ENCODE results near the gene HEXD. TPM values are rescaled to one million over a fixed set of nuclear protein-coding genes. Genes with fewer than 3 reads are reported as not detected.

HEXD gene
- polyA plus RNA-seq, 3 donors = 8.9 to 61.5 (median 12.7) TPM

DNA sequence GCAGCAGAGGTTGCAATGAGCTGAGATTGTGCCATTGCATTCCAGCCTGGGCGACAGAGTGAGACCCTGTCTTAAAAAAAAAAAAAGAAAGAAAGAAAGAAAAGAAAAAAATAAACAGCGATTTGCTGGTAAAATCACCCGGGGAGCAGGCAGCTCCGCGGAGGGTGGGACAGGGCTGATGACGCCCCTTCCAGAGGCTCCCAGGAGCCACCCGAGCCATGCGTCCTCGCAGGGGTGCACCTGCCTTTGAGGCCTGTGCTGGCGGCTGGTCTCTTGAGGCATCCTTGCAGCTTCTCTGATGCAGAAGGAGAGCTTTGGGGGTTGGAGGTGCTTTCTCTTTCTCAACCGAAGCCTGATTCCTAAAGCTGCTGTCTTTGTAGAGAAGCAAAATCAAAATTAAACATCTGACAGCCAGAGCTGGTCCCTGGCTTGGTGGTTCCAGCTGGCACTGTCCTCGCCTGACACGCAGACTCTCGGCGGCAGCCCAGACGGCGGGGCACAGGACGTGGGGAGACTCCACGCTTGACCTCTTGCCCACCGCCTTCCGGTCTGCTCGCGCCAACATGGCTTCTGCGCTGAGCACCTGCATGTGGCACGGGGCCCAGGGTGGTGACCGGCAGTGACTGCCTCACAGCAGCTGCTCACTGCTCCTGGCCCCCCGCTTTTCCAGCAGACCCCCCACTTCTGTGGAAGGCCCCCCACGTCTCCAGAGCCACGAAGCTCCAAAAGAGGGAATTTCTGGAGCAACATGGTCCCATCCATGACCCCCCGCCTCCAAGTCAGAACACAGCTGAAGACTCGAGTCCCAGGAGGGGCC is 40.0 kb upstream of the HEXD start:
- Mint-ChIP-seq H3K4me3 (peak overlapping the region in 1 of 2 donors; percentile 51), H3K4me1 (no peaks in the 10 kb centered on the region), H3K27me3 (ENCODE audit: low read depth in 3 of 3) (peaks cover 45 to 75% (median 52%) of the 10 kb centered on the region in 3 donors), H3K27ac (no peak overlapping the region), H3K9me3 (peaks cover 0 to 9% (median 0%) of the 10 kb centered on the region in 7 donors), H3K36me3 (no peaks in the 10 kb centered on the region)
- no peak overlapping the region for H3K4me3 ChIP-seq (replicated peaks in 1 of 3; ENCODE audit: low read depth in 2 of 3, low read length in 3 of 3)
- 88% methylated on average over 21 of the region's 31 CpGs for WGBS (ENCODE audit: insufficient coverage)
- intact Hi-C loops (cut with micrococcal nuclease) = no loop called here
- no peaks in the 10 kb centered on the region for H3K79me2 ChIP-seq (ENCODE audit: insufficient read depth, low read length)
- H3K27me3 ChIP-seq (ENCODE audit: control insufficient read depth in 2 of 2, insufficient read depth in 2 of 2, low read length in 2 of 2) = peaks cover 0 to 32% of the 10 kb centered on the region in 2 donors
- H3K9ac ChIP-seq (ENCODE audit: insufficient read depth, low read length, poor library complexity, severe bottlenecking) = no peak overlapping the region
- no peaks in the 10 kb centered on the region for H4K20me1 ChIP-seq (ENCODE audit: insufficient read depth, low read length)
- H2AFZ ChIP-seq (ENCODE audit: insufficient read depth, low read depth, low read length, poor library complexity, severe bottlenecking) = no peak overlapping the region
- no peaks in the 10 kb centered on the region for H3K9me3 ChIP-seq (replicated peaks in 1 of 2; ENCODE audit: control insufficient read depth in 1 of 2, insufficient read depth in 1 of 2, low read length in 2 of 2)
- no peak for DNase-seq
- no peak overlapping the region for H3K4me2 ChIP-seq (replicated peaks; ENCODE audit: extremely low read depth, low read length, poor library complexity, severe bottlenecking)
- no peaks in the 10 kb centered on the region for H3K4me1 ChIP-seq (ENCODE audit: control insufficient read depth in 1 of 2, insufficient read depth in 2 of 2, low read length in 2 of 2)
- no peaks in the 10 kb centered on the region for H3K36me3 ChIP-seq (replicated peaks in 1 of 2; ENCODE audit: control insufficient read depth in 1 of 2, insufficient read depth in 2 of 2, low read length in 2 of 2)
- TF ChIP-seq, protein P1, sequence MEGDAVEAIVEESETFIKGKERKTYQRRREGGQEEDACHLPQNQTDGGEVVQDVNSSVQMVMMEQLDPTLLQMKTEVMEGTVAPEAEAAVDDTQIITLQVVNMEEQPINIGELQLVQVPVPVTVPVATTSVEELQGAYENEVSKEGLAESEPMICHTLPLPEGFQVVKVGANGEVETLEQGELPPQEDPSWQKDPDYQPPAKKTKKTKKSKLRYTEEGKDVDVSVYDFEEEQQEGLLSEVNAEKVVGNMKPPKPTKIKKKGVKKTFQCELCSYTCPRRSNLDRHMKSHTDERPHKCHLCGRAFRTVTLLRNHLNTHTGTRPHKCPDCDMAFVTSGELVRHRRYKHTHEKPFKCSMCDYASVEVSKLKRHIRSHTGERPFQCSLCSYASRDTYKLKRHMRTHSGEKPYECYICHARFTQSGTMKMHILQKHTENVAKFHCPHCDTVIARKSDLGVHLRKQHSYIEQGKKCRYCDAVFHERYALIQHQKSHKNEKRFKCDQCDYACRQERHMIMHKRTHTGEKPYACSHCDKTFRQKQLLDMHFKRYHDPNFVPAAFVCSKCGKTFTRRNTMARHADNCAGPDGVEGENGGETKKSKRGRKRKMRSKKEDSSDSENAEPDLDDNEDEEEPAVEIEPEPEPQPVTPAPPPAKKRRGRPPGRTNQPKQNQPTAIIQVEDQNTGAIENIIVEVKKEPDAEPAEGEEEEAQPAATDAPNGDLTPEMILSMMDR (IDR thresholded peaks at IDR 0.05) = no peak
- no peak overlapping the region for H3K27ac ChIP-seq (ENCODE audit: low read depth in 1 of 2, low read length in 2 of 2)

DNA sequence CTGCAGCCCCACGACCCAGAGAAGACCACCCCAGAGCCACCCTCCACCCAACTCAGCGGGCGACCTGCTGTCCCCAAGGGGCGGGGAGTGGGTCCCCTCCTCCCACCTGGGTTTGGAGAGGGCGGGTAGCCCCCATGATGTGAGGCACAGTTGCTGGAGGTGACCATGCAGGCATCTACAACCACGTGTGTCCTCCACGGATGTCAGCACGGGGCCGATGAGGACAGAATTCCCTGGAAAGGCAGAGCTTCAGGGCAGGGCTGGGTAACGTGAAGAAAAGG is 39.5 kb upstream of the HEXD start:
- Histone ChIP-seq H2AFZ (ENCODE audit: insufficient read depth, low read depth, low read length, poor library complexity, severe bottlenecking) (no peak overlapping the region), H3K27me3 (ENCODE audit: control insufficient read depth in 2 of 2, insufficient read depth in 2 of 2, low read length in 2 of 2) (peaks cover 0 to 29% of the 10 kb centered on the region in 2 donors), H3K4me1 (ENCODE audit: control insufficient read depth in 1 of 2, insufficient read depth in 2 of 2, low read length in 2 of 2) (no peaks in the 10 kb centered on the region), H3K4me3 (replicated peaks in 1 of 3; ENCODE audit: low read depth in 2 of 3, low read length in 3 of 3) (no peak overlapping the region), H3K27ac (ENCODE audit: low read depth in 1 of 2, low read length in 2 of 2) (no peak overlapping the region), H4K20me1 (ENCODE audit: insufficient read depth, low read length) (no peaks in the 10 kb centered on the region), H3K36me3 (replicated peaks in 1 of 2; ENCODE audit: control insufficient read depth in 1 of 2, insufficient read depth in 2 of 2, low read length in 2 of 2) (no peaks in the 10 kb centered on the region), H3K9me3 (replicated peaks in 1 of 2; ENCODE audit: control insufficient read depth in 1 of 2, insufficient read depth in 1 of 2, low read length in 2 of 2) (no peaks in the 10 kb centered on the region), H3K4me2 (replicated peaks; ENCODE audit: extremely low read depth, low read length, poor library complexity, severe bottlenecking) (no peak overlapping the region), H3K9ac (ENCODE audit: insufficient read depth, low read length, poor library complexity, severe bottlenecking) (no peak overlapping the region), H3K79me2 (ENCODE audit: insufficient read depth, low read length) (no peaks in the 10 kb centered on the region)
- WGBS (ENCODE audit: insufficient coverage) = 95% methylated on average over 5 of the region's 10 CpGs
- peaks cover 39 to 69% (median 49%) of the 10 kb centered on the region in 3 donors for H3K27me3 Mint-ChIP-seq (ENCODE audit: low read depth in 3 of 3)
- no peak for DNase-seq
- no peaks in the 10 kb centered on the region for H3K36me3 Mint-ChIP-seq
- peaks cover 0 to 9% (median 0%) of the 10 kb centered on the region in 7 donors for H3K9me3 Mint-ChIP-seq
- TF ChIP-seq, protein P1 (IDR thresholded peaks at IDR 0.05) = no peak
- intact Hi-C loops (cut with micrococcal nuclease) = no loop called here
- no peaks in the 10 kb centered on the region for H3K4me1 Mint-ChIP-seq
- no peak overlapping the region for H3K27ac Mint-ChIP-seq
- peak overlapping the region in 1 of 2 donors; percentile 59 for H3K4me3 Mint-ChIP-seq
